Ureter (tissue), 1 donor: ENCODE data around the gene ZNF625. TPM values are rescaled to one million over a fixed set of nuclear protein-coding genes. Genes with fewer than 3 reads are reported as not detected.
"Not testable (repeated sequence)": the region's sequence is repeated elsewhere in the genome, so short reads cannot be mapped to it uniquely, and the experiment has no call there.

Experiments used
- DNase-seq: peaks from one replicate; pipeline ENCODE4 v3.0.0-alpha.2; 2020; ENCODE audit warnings: low spot score
- total RNA-seq: library from RNA; stranded (reverse); gene quantifications from one replicate; pipeline ENCODE4 v1.2.4, GENCODE V29; 2023
- donor health status: DM: yes; HTN: yes; CAD: no.

Gene ZNF625
- total RNA-seq, 1 donor from 2014 or later, result 13.3 TPM

- DNase-seq, result no peak
These were observed 19.2 kb downstream of the ZNF625 start for GRCh38 chr19:12137221-12137940.

GRCh38 chr19:12133069-12133468 is 23.5 kb downstream of the ZNF625 start:
- DNase-seq, result no peak

- DNase-seq, result no peak
These were observed 29.8 kb downstream of the ZNF625 start for GRCh38 chr19:12126707-12127106.

- no peak for DNase-seq
These were observed 39.1 kb downstream of the ZNF625 start for GRCh38 chr19:12117201-12117970.

GRCh38 chr19:12113121-12113520 is 43.4 kb downstream of the ZNF625 start:
- no peak for DNase-seq

- no peak for DNase-seq
These were observed 43.8 kb downstream of the ZNF625 start for GRCh38 chr19:12112701-12113100.

- no peak for DNase-seq
These were observed 44.4 kb downstream of the ZNF625 start for GRCh38 chr19:12111943-12112637.

- DNase-seq, result no peak
These were observed 45.4 kb downstream of the ZNF625 start for GRCh38 chr19:12111176-12111575.

GRCh38 chr19:12103909-12104308 is 52.6 kb downstream of the ZNF625 start:
- DNase-seq, result not testable (repeated sequence)

- DNase-seq, result no peak
These were observed 58.5 kb downstream of the ZNF625 start for GRCh38 chr19:12098040-12098439.

- DNase-seq, result no peak
These were observed 61.3 kb downstream of the ZNF625 start for GRCh38 chr19:12095111-12095790.

Other genes starting within 250 kb of the ZNF625 start
- 27.0 TPM for gene ZNF700, start 231.6 kb downstream of the ZNF625 start, total RNA-seq
- 8.7 TPM for gene ZNF763, start 191.7 kb downstream of the ZNF625 start, total RNA-seq
- gene ZNF433, start 121.1 kb downstream of the ZNF625 start, total RNA-seq, result 20.0 TPM
- gene ZNF878, start 103.8 kb downstream of the ZNF625 start, total RNA-seq, result 1.1 TPM
- 20.1 TPM for gene ZNF844, start 92.0 kb downstream of the ZNF625 start, total RNA-seq
- 2.6 TPM for gene ZNF20, start 16.4 kb downstream of the ZNF625 start, total RNA-seq
- gene ZNF136, start 6.4 kb upstream of the ZNF625 start, total RNA-seq, result 15.3 TPM
- 34.4 TPM for gene ZNF44, start 138.1 kb upstream of the ZNF625 start, total RNA-seq
- gene ZNF563, start 176.9 kb upstream of the ZNF625 start, total RNA-seq, result 7.1 TPM
- gene ZNF442, start 208.9 kb upstream of the ZNF625 start, total RNA-seq, result 8.0 TPM
- gene ZNF799, start 244.5 kb upstream of the ZNF625 start, total RNA-seq, result 10.3 TPM